GM18502 (cell line): ENCODE measurements around the gene GFPT1.

Experiments used
- ATAC-seq: cut with Tn5 transposase; IDR thresholded peaks from one replicate; pipeline ENCODE4 v1.9.1; 2021; ENCODE audit warnings: mild to moderate bottlenecking; ENCODE audit not compliant: unreplicated experiment, poor library complexity

GFPT1 gene

DNA sequence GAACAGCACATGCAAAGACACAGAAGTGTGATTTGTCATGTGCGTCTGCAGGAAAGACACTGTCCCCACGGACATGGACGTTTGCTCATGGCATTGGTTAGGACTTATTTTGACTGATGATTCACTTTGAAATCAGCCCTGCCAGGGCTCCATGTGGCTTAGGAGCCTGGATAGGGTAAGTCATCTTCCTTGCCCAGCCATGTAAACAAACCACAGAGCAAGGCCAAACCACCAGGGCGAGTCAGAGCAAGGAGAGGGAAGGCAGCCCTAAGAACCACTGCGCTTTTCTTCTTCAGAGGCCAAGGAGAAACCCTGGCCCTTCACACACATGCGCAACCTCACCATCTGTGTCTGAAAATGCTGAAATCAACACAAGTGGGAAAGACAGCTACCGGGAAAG lies 88.8 kb downstream of the GFPT1 start:
- no peak for ATAC-seq

GRCh38 chr2:69297216-69297615 lies 89.8 kb downstream of the GFPT1 start:
- no peak for ATAC-seq

DNA sequence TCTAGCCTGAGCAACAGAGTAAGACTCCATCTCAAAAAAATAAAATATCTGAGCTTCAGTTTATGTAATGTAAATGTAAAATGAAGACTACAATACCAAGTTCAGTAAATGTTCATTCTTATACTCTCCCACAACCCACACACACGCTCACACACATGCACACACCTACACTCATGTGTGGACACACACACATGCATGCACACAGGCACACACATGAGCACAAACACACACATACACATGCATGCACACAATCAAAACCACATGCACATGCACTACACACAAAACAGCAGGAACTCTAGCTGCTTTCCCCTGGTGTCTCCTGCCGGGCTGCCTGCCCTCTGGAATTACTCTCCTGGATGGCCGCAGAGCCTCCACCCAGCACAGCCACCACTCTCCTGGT lies 90.6 kb downstream of the GFPT1 start:
- no peak for ATAC-seq

DNA sequence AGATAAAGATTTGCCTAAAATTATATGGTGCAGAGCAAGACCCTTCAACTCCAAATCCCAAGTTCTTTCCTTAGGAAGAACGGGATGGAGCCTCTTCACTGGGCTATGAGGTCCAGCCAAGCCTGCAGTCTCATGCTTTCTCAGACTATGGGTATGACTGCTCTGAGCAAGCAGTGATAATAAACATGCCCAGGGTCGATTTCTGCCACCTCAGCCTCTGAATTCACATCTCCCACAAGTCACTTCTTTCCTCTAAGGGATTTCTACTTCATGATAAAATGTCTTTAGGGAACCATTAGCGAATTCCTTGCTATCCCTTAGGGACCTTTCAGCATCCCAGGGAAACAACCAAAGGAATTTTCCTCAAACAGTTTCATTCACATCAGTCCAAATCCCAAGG lies 94.8 kb downstream of the GFPT1 start:
- ATAC-seq, result no peak

DNA sequence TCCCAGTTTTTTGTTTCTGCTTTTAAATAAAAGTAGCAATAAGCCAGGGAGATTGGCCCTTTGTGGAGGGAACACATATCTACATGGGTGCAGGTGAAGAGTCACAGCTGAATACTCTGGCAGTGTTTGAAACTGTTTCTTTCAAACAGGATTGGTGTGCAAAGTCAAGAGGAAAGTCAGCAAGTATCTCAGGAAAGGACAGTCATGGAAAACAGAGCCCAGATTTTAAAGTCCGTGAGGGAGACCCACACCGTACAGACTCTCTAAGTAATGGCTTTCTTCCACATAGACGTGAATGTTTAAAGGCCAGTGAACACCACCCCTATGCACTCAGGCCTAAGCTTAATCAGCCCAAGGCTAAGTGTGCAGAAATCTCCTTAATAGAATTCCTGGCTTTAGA lies 95.3 kb downstream of the GFPT1 start:
- no peak for ATAC-seq

DNA sequence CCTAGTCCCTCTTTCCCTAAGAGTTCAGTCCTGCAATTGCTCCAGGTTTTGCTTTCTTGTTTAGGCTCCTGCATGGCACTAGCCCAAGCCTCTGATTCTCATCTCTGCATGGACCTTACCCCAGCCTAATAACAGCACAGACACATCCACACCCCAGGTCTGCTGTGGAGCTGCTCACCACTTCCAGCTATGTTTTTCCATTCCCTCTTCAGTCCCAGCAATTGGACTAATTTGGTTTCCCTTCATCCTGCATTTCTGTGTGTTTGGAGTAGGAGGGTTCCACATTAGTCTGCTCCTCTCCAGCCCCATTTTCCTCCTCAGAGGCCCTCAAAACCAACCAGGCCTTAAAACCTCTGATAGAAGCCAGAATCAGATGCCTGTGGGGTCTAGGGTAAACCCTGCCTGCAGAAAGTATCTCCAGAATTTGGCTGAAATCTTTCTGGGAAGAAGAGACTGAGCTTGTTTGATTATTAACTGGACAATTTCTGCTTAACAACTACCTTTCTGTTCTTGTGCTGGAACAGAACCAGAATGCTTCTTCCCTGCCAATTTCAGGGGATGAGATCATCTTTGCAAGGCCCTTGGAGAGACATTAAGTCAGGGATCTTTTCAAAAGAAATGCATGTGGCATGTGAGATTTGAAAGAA lies 95.9 kb downstream of the GFPT1 start:
- ATAC-seq, result no peak

- no peak for ATAC-seq
These were observed 98.6 kb downstream of the GFPT1 start for GRCh38 chr2:69288429-69288828.

GRCh38 chr2:69287544-69287943 lies 99.5 kb downstream of the GFPT1 start:
- no peak for ATAC-seq

- ATAC-seq, result no peak
These were observed 101.6 kb downstream of the GFPT1 start for GRCh38 chr2:69285379-69285894.

DNA sequence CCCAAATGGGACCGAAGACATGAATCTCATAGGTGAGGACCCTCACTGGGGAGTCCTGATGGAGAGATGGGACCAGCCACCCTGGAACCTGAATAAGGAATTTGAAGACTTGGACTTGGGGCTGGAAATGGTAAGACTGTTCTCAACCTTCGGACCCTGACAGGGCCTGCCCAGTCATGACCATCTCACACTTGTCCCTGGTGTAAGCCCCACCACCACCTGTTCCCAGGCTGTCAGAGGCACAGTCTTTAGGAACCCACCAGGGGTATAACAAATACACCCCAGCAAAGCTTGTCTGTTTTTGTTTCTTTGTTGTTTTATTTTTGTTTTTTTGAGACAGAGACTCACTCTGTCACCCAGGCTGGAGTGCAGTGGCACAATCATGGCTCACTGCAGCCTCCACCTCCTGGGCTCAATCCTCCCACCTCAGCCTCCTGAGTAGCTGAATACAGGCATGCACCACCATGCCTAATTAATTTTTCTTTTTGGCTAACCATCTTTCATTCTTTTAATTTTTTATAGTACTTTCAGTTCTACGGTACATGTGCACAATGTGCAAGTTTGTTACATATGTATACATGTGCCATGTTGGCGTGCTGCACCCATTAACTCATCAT lies 106.1 kb downstream of the GFPT1 start:
- no peak for ATAC-seq

- ATAC-seq, result no peak
These were observed 106.9 kb downstream of the GFPT1 start for GRCh38 chr2:69279931-69280681.

- no peak for ATAC-seq
These were observed 107.8 kb downstream of the GFPT1 start for GRCh38 chr2:69279211-69279610.

GRCh38 chr2:69278366-69278765 lies 108.7 kb downstream of the GFPT1 start:
- ATAC-seq, result no peak

- no peak for ATAC-seq
These were observed 111.5 kb downstream of the GFPT1 start for GRCh38 chr2:69275490-69275889.

DNA sequence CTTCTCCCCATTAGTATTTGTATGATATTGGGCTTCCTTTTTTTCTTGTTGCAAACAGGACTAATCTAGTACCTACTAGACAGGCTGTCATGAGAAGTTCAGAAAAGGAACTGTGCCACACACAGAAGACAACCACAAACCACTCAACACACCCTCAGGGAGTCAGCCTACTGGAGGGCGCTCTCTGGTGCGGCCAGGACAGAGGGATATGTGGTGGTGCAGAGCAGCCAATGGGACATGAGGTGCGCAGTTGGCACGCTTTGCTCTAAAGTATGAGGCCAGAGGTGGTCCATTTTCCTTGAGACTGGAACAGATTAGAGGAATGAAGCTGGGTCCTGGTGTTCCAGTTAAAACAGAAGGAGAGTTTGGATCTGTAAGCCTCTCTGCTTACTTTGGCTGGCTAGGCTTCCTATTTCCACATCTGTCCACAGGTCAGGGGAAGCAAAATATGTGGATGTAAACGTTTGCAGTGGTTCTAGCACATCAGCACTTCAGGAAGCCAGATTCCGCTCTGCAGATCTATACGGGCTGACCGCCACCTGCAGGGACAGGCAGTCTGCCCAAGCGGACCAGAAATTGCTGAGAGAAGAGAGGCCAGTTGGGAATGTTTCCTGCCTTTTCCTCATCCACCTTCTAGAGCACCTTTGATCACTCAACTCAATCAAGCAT lies 114.1 kb downstream of the GFPT1 start:
- no peak for ATAC-seq

GRCh38 chr2:69271831-69272257 lies 115.2 kb downstream of the GFPT1 start:
- ATAC-seq, result no peak
